ENCODE measurements around the gene RASGRF2.
A peak's percentile ranks its signal among the peaks of the same experiment; 100 is the strongest.

DNA sequence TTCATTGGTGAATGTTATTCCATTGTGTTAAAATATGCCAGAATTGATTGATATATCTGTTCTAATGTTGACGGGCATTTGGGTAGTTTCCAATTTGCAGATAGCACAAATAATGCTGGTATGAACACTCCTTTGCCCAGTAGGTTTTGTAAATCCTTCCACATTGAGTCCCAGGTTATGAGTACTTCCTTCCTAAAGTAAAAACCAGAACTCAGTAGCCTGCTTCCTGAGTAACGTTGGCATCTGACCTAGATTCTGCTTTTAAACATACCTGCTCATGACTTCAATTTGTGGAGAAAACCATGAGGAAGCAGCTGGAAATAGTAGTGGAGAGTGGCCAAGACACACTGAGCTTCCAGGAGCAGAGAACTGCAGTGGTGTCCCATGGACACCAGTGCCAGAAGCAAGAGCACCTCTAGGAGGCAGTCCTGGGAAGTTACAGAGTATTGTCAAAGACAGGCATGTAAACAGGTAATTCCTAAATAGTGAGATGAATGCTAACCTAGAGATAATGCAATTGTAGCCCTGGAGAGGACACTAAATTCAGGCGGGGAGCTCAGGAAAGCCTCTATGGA, 24.3 kb upstream of the RASGRF2 start:
- TF ChIP-seq RXRA (CRISPR knock-in tag; IDR thresholded peaks at IDR 0.05): no peak
- no peak for TF ChIP-seq ZNF430 (CRISPR knock-in tag; IDR thresholded peaks at IDR 0.05)
- no peak for TF ChIP-seq GABPA (IDR thresholded peaks at IDR 0.05; ENCODE audit: low read depth, low read length)
- TF ChIP-seq GABPA (CRISPR knock-in tag; IDR thresholded peaks at IDR 0.05; ENCODE audit: low read depth): no peak
- no peak for TF ChIP-seq CEBPB (IDR thresholded peaks at IDR 0.05; ENCODE audit: borderline replicate concordance, low read depth, low read length)
- no peak for TF ChIP-seq RARG (CRISPR knock-in tag; IDR thresholded peaks at IDR 0.05; ENCODE audit: low read depth)
- TF ChIP-seq REL (CRISPR knock-in tag; conservative IDR thresholded peaks at IDR 0.05): no peak
- TF ChIP-seq, protein P1, sequence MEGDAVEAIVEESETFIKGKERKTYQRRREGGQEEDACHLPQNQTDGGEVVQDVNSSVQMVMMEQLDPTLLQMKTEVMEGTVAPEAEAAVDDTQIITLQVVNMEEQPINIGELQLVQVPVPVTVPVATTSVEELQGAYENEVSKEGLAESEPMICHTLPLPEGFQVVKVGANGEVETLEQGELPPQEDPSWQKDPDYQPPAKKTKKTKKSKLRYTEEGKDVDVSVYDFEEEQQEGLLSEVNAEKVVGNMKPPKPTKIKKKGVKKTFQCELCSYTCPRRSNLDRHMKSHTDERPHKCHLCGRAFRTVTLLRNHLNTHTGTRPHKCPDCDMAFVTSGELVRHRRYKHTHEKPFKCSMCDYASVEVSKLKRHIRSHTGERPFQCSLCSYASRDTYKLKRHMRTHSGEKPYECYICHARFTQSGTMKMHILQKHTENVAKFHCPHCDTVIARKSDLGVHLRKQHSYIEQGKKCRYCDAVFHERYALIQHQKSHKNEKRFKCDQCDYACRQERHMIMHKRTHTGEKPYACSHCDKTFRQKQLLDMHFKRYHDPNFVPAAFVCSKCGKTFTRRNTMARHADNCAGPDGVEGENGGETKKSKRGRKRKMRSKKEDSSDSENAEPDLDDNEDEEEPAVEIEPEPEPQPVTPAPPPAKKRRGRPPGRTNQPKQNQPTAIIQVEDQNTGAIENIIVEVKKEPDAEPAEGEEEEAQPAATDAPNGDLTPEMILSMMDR (CRISPR knock-in tag; IDR thresholded peaks at IDR 0.05): peak; percentile 56
- no peak for TF ChIP-seq HOXA5 (CRISPR knock-in tag; IDR thresholded peaks at IDR 0.05)
- TF ChIP-seq POLR2A (IDR thresholded peaks at IDR 0.05; ENCODE audit: insufficient read depth in 1 of 2, low read depth in 2 of 2, low read length in 2 of 2): no peak

All from HepG2 (cell line).